ENCODE results near the gene PTOV1. TPM values are rescaled to one million over a fixed set of nuclear protein-coding genes. Genes with fewer than 3 reads are reported as not detected.

The PTOV1 gene
- total and polyA plus RNA-seq, 2 of the 13 experiments (the other 11 are each of a cell fraction or from before 2014, with no cell fraction given): 63.5 to 68.5 TPM

GRCh38 chr19:49856574-49857021 lies 5.6 kb downstream of the PTOV1 start:
- H3K27me3 ChIP-seq (ENCODE audit: control insufficient read depth in 1 of 2, insufficient read depth in 2 of 2, low read length in 2 of 2): no peaks in the 10 kb centered on the region; a peak in 1 of 5 replicates
- H3K36me3 ChIP-seq (replicated peaks in 1 of 2; ENCODE audit: control insufficient read depth in 1 of 2, insufficient read depth in 2 of 2, low read length in 2 of 2): peaks cover 37 to 67% of the 10 kb centered on the region in 2 experiments; a peak in 4 of 5 replicates
- 97% methylated on average over 5 of the region's 18 CpGs for WGBS (ENCODE audit: low lambda C conversion rate)
- no peak overlapping the region for H3K9ac ChIP-seq (ENCODE audit: insufficient read depth, low read depth, low read length)
- H3K9me3 ChIP-seq (ENCODE audit: low read length): no peaks in the 10 kb centered on the region
- FAIRE-seq: no peak
- intact Hi-C loops (cut with micrococcal nuclease; ENCODE audit: unreplicated experiment): no loop called here
- ChIA-PET POLR2A (no interaction called here), CTCF (ENCODE audit: low intra/inter-chr PET ratio, low total read pairs) (no interaction called here)
- H2AFZ ChIP-seq (ENCODE audit: low read length): no peak overlapping the region
- TF ChIP-seq POLR2G (IDR thresholded peaks at IDR 0.05; ENCODE audit: low read depth, low read length) (0 out of 2 replicates have a peak, but pooled peaks have one; percentile 1), POLR2A (IDR thresholded peaks at IDR 0.05; ENCODE audit: insufficient read depth in 1 of 2, low read depth in 2 of 2, low read length in 2 of 2) (peak; percentile 20 to 36; a peak in 1 of 4 replicates), MXI1 (IDR thresholded peaks at IDR 0.05; ENCODE audit: borderline replicate concordance, low read depth, low read length) (no peak), ZNF691 (CRISPR knock-in tag; IDR thresholded peaks at IDR 0.05; ENCODE audit: borderline replicate concordance, low read depth) (no peak)
- DNase-seq (ENCODE audit: low spot score): no peak
- ATAC-seq: no peak
- H3K27ac ChIP-seq (ENCODE audit: extremely low read length, insufficient read depth, low read length): no peak overlapping the region
- no peak overlapping the region for H3K4me3 ChIP-seq (replicated peaks in 1 of 3; ENCODE audit: insufficient read depth in 1 of 3, low read depth in 2 of 3, low read length in 3 of 3)
- no peak overlapping the region for H3K4me2 ChIP-seq (ENCODE audit: low read depth, low read length)
- H4K20me1 ChIP-seq (ENCODE audit: insufficient read depth, low read length): peaks cover 23% of the 10 kb centered on the region
- H3K79me2 ChIP-seq (ENCODE audit: insufficient read depth, low read length): peaks cover 24% of the 10 kb centered on the region
- in situ Hi-C loops (cut with HindIII; ENCODE audit: extremely low pct_ligation_motif_present, low pct_unique_long_range_greater_than_20kb): no loop called here
- BruUV-seq (replicated peaks): no TSS peak
- H3K4me1 ChIP-seq (ENCODE audit: insufficient read depth, low read length): peaks cover 21% of the 10 kb centered on the region

DNA sequence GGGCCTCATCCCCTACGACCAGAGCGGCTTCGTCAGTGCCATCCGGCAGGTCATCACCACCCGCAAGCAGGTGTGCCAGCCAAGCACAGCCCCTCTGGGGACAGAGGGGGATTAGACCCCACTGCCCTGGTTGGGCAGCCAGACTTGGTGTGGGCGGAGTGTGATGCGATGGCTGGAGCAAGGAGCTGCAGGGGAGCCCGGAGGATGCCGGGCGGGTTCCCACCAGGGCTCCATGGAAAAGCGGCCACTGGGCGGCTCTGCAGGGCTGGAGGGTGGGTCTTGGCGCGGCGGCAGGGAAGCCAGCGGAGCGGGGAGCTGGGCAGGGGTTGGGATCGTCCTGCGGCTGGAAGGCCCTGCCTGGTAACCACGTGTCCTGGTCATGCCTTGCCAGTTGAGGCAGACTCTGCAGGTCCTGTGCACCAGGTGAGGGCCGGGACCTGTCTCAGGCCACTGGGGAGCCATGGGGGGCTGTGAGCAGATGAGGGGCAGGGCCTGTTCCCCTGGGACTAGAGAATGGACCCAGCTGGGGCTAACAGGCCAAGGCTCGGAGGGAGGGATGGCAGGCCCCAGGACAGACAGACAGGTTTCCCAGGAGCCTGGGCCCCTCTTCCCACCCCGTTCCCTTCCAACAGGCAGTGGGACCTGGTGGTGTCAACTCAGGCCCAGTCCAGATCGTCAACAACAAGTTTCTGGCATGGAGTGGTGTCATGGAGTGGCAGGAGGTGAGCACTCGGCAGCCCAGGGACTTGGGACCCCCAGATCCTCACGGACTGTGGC lies 6.3 kb downstream of the PTOV1 start:
- no peaks in the 10 kb centered on the region for H3K9me3 ChIP-seq (ENCODE audit: low read length)
- no peak for DNase-seq (ENCODE audit: low spot score)
- POLR2A ChIA-PET: interaction anchor here (1.1 to 1.2 kb wide), 2 partner anchors 19 to 47 kb away, joined by 4 to 5 read pairs; partner anchors contain the start of gene AKT1S1
- no peak overlapping the region for H3K4me3 ChIP-seq (replicated peaks in 1 of 3; ENCODE audit: insufficient read depth in 1 of 3, low read depth in 2 of 3, low read length in 3 of 3)
- H2AFZ ChIP-seq (ENCODE audit: low read length): no peak overlapping the region
- peaks cover 18% of the 10 kb centered on the region for H4K20me1 ChIP-seq (ENCODE audit: insufficient read depth, low read length)
- H3K27ac ChIP-seq (ENCODE audit: extremely low read length, insufficient read depth, low read length): no peak overlapping the region
- H3K4me1 ChIP-seq (ENCODE audit: insufficient read depth, low read length): peaks cover 17% of the 10 kb centered on the region
- 98% methylated on average over 15 of the region's 26 CpGs for WGBS (ENCODE audit: low lambda C conversion rate)
- H3K4me2 ChIP-seq (ENCODE audit: low read depth, low read length): no peak overlapping the region
- BruUV-seq (replicated peaks): no TSS peak
- intact Hi-C loops (cut with micrococcal nuclease; ENCODE audit: unreplicated experiment) (no loop called here), in situ Hi-C loops (cut with HindIII; ENCODE audit: extremely low pct_ligation_motif_present, low pct_unique_long_range_greater_than_20kb) (no loop called here)
- H3K9ac ChIP-seq (ENCODE audit: insufficient read depth, low read depth, low read length): no peak overlapping the region
- CTCF ChIA-PET (ENCODE audit: low intra/inter-chr PET ratio, low total read pairs): no interaction called here
- peaks cover 19% of the 10 kb centered on the region for H3K79me2 ChIP-seq (ENCODE audit: insufficient read depth, low read length)
- ATAC-seq: no peak
- no peaks in the 10 kb centered on the region for H3K27me3 ChIP-seq (ENCODE audit: control insufficient read depth in 1 of 2, insufficient read depth in 2 of 2, low read length in 2 of 2)
- no peak for FAIRE-seq
- peaks cover 37 to 67% of the 10 kb centered on the region in 2 experiments; a peak in 4 of 5 replicates for H3K36me3 ChIP-seq (replicated peaks in 1 of 2; ENCODE audit: control insufficient read depth in 1 of 2, insufficient read depth in 2 of 2, low read length in 2 of 2)
- peak; percentile 78 for TF ChIP-seq RBFOX2 (IDR thresholded peaks at IDR 0.05; ENCODE audit: low read depth, low read length)
- TF ChIP-seq PAF1 (CRISPR knock-in tag; IDR thresholded peaks at IDR 0.05): peak; percentile 56; the same call in 1 of the 2 replicates
- peak; percentile 72 for TF ChIP-seq AGO2 (optimal IDR thresholded peaks at IDR 0.05; ENCODE audit: low read depth, low read length)
- no peak for TF ChIP-seq ZBTB42 (CRISPR knock-in tag; IDR thresholded peaks at IDR 0.05)
- TF ChIP-seq, protein P1, sequence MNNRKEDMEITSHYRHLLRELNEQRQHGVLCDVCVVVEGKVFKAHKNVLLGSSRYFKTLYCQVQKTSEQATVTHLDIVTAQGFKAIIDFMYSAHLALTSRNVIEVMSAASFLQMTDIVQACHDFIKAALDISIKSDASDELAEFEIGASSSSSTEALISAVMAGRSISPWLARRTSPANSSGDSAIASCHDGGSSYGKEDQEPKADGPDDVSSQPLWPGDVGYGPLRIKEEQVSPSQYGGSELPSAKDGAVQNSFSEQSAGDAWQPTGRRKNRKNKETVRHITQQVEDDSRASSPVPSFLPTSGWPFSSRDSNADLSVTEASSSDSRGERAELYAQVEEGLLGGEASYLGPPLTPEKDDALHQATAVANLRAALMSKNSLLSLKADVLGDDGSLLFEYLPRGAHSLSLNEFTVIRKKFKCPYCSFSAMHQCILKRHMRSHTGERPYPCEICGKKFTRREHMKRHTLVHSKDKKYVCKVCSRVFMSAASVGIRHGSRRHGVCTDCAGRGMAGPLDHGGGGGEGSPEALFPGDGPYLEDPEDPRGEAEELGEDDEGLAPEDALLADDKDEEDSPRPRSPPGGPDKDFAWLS (CRISPR knock-in tag; IDR thresholded peaks at IDR 0.05; ENCODE audit: borderline replicate concordance): no peak
- TF ChIP-seq FOXP1 (IDR thresholded peaks at IDR 0.05): no peak
- no peak for TF ChIP-seq FOXP1 (CRISPR knock-in tag; IDR thresholded peaks at IDR 0.05)
- TF ChIP-seq, protein P2, sequence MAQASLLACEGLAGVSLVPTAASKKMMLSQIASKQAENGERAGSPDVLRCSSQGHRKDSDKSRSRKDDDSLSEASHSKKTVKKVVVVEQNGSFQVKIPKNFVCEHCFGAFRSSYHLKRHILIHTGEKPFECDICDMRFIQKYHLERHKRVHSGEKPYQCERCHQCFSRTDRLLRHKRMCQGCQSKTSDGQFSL (CRISPR knock-in tag; IDR thresholded peaks at IDR 0.05): 0 out of 2 replicates have a peak, but pooled peaks have one; percentile 14
- peak; percentile 80 for TF ChIP-seq RBM22 (optimal IDR thresholded peaks at IDR 0.05; ENCODE audit: low read length)
- TF ChIP-seq POLR2A (IDR thresholded peaks at IDR 0.05; ENCODE audit: insufficient read depth in 1 of 2, low read depth in 2 of 2, low read length in 2 of 2): peak; percentile 39 to 40; a peak in 2 of 4 replicates
- TF ChIP-seq AKAP8 (CRISPR knock-in tag; IDR thresholded peaks at IDR 0.05): peak; percentile 88
- peak; percentile 58; the same call in 1 of the 2 replicates for TF ChIP-seq ZC3H13 (CRISPR knock-in tag; IDR thresholded peaks at IDR 0.05)

All from HepG2 (cell line).